ENCODE measurements around the gene RFX3.

The RFX3 gene

GRCh38 chr9:3360245-3360644, 165.6 kb downstream of the RFX3 start:
- TF ChIP-seq, protein P1, sequence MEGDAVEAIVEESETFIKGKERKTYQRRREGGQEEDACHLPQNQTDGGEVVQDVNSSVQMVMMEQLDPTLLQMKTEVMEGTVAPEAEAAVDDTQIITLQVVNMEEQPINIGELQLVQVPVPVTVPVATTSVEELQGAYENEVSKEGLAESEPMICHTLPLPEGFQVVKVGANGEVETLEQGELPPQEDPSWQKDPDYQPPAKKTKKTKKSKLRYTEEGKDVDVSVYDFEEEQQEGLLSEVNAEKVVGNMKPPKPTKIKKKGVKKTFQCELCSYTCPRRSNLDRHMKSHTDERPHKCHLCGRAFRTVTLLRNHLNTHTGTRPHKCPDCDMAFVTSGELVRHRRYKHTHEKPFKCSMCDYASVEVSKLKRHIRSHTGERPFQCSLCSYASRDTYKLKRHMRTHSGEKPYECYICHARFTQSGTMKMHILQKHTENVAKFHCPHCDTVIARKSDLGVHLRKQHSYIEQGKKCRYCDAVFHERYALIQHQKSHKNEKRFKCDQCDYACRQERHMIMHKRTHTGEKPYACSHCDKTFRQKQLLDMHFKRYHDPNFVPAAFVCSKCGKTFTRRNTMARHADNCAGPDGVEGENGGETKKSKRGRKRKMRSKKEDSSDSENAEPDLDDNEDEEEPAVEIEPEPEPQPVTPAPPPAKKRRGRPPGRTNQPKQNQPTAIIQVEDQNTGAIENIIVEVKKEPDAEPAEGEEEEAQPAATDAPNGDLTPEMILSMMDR (conservative IDR thresholded peaks at IDR 0.05): no peak
- TF ChIP-seq ZFX (IDR thresholded peaks at IDR 0.05): no peak
- H3K27ac ChIP-seq: no peak overlapping the region

DNA sequence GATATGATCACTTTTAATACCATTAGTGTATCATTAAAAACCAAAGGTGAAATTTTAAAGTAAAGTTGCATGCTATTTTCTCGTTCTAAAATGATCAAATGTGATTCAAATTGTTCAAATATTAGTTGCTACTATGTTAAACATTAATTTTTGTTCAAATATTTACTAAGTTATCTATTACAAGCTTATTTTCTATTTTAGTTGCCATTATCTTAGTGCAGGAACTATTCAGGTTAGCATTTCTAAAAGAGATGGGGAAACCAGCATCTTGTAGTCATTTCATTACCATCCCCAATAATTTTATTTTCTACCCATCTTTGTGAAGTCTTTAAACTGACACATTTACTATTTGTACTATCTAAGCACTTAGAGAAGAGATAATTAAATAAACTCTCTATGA, 166.0 kb downstream of the RFX3 start:
- TF ChIP-seq, protein P1 (conservative IDR thresholded peaks at IDR 0.05): no peak
- no peak for TF ChIP-seq ZFX (IDR thresholded peaks at IDR 0.05)
- no peak overlapping the region for H3K27ac ChIP-seq

DNA sequence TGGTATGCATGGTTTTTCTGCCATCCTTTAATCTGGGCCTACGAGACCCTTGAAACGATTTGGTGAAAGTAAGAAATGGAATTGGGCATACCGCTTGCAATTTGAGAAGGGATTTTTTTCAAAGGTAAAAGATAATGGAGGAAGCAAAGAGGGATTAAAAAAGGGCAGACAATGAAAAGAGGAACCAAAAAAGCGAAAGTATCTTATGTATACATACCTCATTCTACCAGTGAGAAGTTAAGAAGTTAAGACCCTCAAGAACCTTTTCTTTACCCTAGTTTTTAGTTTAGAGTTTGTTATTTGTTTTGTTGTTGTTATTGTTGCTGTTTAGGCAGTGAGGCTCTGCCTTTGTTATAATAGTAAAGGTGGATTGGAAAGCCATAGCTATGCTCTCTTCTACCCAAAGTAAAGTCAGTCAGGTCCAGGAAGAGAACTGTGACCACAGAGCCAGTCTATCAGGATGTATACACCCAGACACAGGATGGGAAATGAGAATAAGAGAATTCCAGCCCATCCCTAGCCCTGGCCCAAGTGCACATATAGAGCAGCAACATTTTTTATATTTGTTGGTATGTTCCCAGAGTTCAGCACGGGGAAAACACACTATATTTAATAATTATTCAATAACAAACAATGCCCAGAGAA, 166.6 kb downstream of the RFX3 start:
- TF ChIP-seq ZFX (IDR thresholded peaks at IDR 0.05): no peak
- TF ChIP-seq, protein P1 (conservative IDR thresholded peaks at IDR 0.05): no peak
- no peak overlapping the region for H3K27ac ChIP-seq

GRCh38 chr9:3348169-3348568, 177.6 kb downstream of the RFX3 start:
- TF ChIP-seq, protein P1 (conservative IDR thresholded peaks at IDR 0.05): no peak
- TF ChIP-seq ZFX (IDR thresholded peaks at IDR 0.05): no peak
- H3K27ac ChIP-seq: no peak overlapping the region

GRCh38 chr9:3346549-3346948, 179.3 kb downstream of the RFX3 start:
- TF ChIP-seq, protein P1 (conservative IDR thresholded peaks at IDR 0.05): no peak
- no peak for TF ChIP-seq ZFX (IDR thresholded peaks at IDR 0.05)
- H3K27ac ChIP-seq: no peak overlapping the region

GRCh38 chr9:3343671-3344070, 182.1 kb downstream of the RFX3 start:
- TF ChIP-seq, protein P1 (conservative IDR thresholded peaks at IDR 0.05): no peak
- no peak for TF ChIP-seq ZFX (IDR thresholded peaks at IDR 0.05)
- H3K27ac ChIP-seq: no peak overlapping the region

DNA sequence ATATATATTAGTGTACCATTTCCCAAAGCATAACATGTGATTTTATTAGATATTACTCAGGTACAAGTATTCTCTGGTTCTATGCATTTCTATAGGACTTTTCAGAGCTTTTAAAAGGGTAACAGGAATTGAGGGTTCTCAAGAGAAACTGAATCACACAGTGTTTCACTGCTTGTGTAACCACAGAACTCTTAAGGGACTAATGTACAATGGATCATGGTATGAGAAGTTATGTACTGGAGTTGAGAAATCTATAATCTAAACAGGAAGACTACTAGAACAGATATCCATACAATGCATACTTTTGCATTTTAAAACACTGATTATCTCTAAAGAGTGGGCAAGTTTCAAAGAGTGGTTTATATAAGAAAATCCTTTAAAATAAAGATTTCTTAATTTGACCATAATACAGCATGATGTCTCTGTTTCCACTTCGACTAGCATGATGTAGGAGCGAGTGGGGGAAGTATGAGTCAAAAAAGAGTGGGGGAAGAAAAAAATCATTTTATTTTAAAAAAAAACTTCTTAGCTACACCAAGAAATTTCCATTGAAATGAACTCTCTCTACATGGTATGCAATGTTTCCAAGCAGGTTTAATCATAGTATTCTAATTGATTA, 183.5 kb downstream of the RFX3 start:
- H3K27ac ChIP-seq: no peak overlapping the region
- TF ChIP-seq, protein P1 (conservative IDR thresholded peaks at IDR 0.05): no peak
- TF ChIP-seq ZFX (IDR thresholded peaks at IDR 0.05): no peak

Measured in C4-2B (cell line).